IMR-90 (cell line): ENCODE measurements around the gene TIA1.

Source experiments
- CTCF ChIP-seq: conservative IDR thresholded peaks from 2 replicates; pipeline ENCODE4 v1.5.1; 2012; ENCODE audit warnings: mild to moderate bottlenecking, low read depth, low read length, improper control_type of control experiment
- FOS ChIP-seq: fragments of 150-350 bp; IDR thresholded peaks from 2 replicates; pipeline ENCODE4 v1.6.1; 2016; ENCODE audit warnings: low read depth, low read length

GRCh38 chr2:70247364-70248180 lies 856 bp downstream of the TIA1 start:
- TF ChIP-seq CTCF (no peak), FOS (no peak)
